Endodermal cell (in vitro differentiated cells): ENCODE measurements around the gene TMEM39B. TPM values are rescaled to one million over a fixed set of nuclear protein-coding genes. Genes with fewer than 3 reads are reported as not detected.
"Not testable (repeated sequence)": the region's sequence is repeated elsewhere in the genome, so short reads cannot be mapped to it uniquely, and the experiment has no call there.

Experiments
- DNase-seq: peaks from one replicate; pipeline ENCODE4 v3.0.0-alpha.2; 2017
- H3K27ac ChIP-seq: 2 replicates; pipeline ENCODE4 v1.5.1; 2013; ENCODE audit warnings: mild to moderate bottlenecking, low read depth, low read length, moderate library complexity
- H3K27me3 ChIP-seq: 2 replicates; pipeline ENCODE4 v1.6.1; 2013; ENCODE audit warnings: mild to moderate bottlenecking, low read length, moderate library complexity; ENCODE audit not compliant: insufficient read depth, control insufficient read depth, poor library complexity, severe bottlenecking
- H3K36me3 ChIP-seq: 2 replicates; pipeline ENCODE4 v1.7.0; 2013; ENCODE audit warnings: mild to moderate bottlenecking, low read length, moderate library complexity; ENCODE audit not compliant: control insufficient read depth, insufficient read depth
- H3K4me1 ChIP-seq: one replicate; pipeline ENCODE4 v1.7.0; 2013; ENCODE audit warnings: low read length; ENCODE audit not compliant: control insufficient read depth, insufficient read depth
- H3K4me3 ChIP-seq: 2 replicates; pipeline ENCODE4 v1.5.1; 2013; ENCODE audit warnings: mild to moderate bottlenecking, low read length, moderate library complexity
- H3K9ac ChIP-seq: 2 replicates; pipeline ENCODE4 v1.6.1; 2013; ENCODE audit warnings: mild to moderate bottlenecking, low read length, moderate library complexity; ENCODE audit not compliant: poor library complexity, severe bottlenecking; ENCODE audit errors: extremely low read depth
- H3K9me3 ChIP-seq: 2 replicates; pipeline ENCODE4 v1.6.1; 2013; ENCODE audit warnings: mild to moderate bottlenecking, low read length, moderate library complexity; ENCODE audit not compliant: control insufficient read depth
- H3K27ac Mint-ChIP-seq: 2 replicates; pipeline ENCODE4 v1.8.0; 2020; ENCODE audit warnings: mixed read lengths
- H3K27me3 Mint-ChIP-seq: 2 replicates; pipeline ENCODE4 v1.8.0; 2021; ENCODE audit warnings: mild to moderate bottlenecking, mixed read lengths; ENCODE audit not compliant: insufficient read depth
- H3K36me3 Mint-ChIP-seq: 2 replicates; pipeline ENCODE4 v1.8.0; 2020; ENCODE audit warnings: low read depth, mixed read lengths
- H3K4me1 Mint-ChIP-seq: 2 replicates; pipeline ENCODE4 v1.8.0; 2020; ENCODE audit warnings: mixed read lengths
- H3K4me3 Mint-ChIP-seq: 2 replicates; pipeline ENCODE4 v1.8.0; 2020; ENCODE audit warnings: mild to moderate bottlenecking, moderate library complexity, mixed read lengths
- H3K9me3 Mint-ChIP-seq: 2 replicates; pipeline ENCODE4 v1.8.0; 2020; ENCODE audit warnings: mild to moderate bottlenecking, mixed read lengths
- WGBS, 2 experiments: methylation state at CpG; one replicate each; pipeline versions ENCODE4 v1.1.5 to v1.1.7; 2013; ENCODE audit warnings: missing lambda C conversion rate in 2 of 2, mixed read lengths in 1 of 2; ENCODE audit not compliant: insufficient coverage in 1 of 2, insufficient read length in 1 of 2; 5-methylcytosine and 5-hydroxymethylcytosine counted together
- total RNA-seq, 2 donors: library from RNA; stranded (reverse); fragmentation: NEBNext Ultra II Directional in 1 of 2; extraction: Animal tissue kit (Norgen Biotek cat#: 25700) in 1 of 2; gene quantifications; 2 replicates in 1 of 2; 3 replicates in 1 of 2; pipeline ENCODE4 v1.2.1, GENCODE V29; 2021
- TF ChIP-seq, protein P1 (sequence below): fragments of 200-600 bp; sonication (generic); conservative IDR thresholded peaks from 2 replicates; pipeline ENCODE4 v1.5.0; 2021; ENCODE audit warnings: antibody characterized with exemption, mild to moderate bottlenecking

Gene TMEM39B
- total RNA-seq, 2 donors from 2014 or later = 11.0 to 20.3 TPM

DNA sequence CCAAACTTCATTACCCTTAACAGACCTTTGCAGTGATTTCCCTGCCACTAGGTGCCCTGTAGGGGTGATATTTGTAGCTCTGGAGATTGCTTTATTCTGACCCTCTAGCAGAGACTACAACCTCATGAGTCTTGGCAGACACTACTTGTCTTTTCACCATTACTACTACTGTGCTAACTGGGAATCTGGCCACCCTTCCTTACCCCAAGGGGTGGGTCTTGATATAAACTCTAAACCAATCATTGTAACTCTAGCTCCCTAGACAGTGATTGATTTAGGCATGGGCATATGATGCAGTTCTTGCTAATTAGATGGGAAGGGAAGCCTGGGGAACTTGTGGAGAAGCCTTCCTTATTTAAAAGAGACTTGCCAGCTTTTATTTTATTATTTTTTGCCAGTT lies 39.0 kb downstream of the TMEM39B start:
- peaks cover 5% of the 10 kb centered on the region for H3K4me1 Mint-ChIP-seq
- Histone ChIP-seq H3K4me1 (no peaks in the 10 kb centered on the region), H3K9me3 (no peaks in the 10 kb centered on the region), H3K36me3 (peaks cover 16% of the 10 kb centered on the region), H3K27me3 (no peaks in the 10 kb centered on the region), H3K4me3 (no peak overlapping the region), H3K9ac (no peak overlapping the region), H3K27ac (no peak overlapping the region)
- no peaks in the 10 kb centered on the region for H3K9me3 Mint-ChIP-seq
- H3K27me3 Mint-ChIP-seq = no peaks in the 10 kb centered on the region
- no peak overlapping the region for H3K27ac Mint-ChIP-seq
- no peak for DNase-seq
- TF ChIP-seq, protein P1, sequence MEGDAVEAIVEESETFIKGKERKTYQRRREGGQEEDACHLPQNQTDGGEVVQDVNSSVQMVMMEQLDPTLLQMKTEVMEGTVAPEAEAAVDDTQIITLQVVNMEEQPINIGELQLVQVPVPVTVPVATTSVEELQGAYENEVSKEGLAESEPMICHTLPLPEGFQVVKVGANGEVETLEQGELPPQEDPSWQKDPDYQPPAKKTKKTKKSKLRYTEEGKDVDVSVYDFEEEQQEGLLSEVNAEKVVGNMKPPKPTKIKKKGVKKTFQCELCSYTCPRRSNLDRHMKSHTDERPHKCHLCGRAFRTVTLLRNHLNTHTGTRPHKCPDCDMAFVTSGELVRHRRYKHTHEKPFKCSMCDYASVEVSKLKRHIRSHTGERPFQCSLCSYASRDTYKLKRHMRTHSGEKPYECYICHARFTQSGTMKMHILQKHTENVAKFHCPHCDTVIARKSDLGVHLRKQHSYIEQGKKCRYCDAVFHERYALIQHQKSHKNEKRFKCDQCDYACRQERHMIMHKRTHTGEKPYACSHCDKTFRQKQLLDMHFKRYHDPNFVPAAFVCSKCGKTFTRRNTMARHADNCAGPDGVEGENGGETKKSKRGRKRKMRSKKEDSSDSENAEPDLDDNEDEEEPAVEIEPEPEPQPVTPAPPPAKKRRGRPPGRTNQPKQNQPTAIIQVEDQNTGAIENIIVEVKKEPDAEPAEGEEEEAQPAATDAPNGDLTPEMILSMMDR = peak; percentile 22
- H3K36me3 Mint-ChIP-seq = peaks cover 20% of the 10 kb centered on the region
- no peak overlapping the region for H3K4me3 Mint-ChIP-seq

DNA sequence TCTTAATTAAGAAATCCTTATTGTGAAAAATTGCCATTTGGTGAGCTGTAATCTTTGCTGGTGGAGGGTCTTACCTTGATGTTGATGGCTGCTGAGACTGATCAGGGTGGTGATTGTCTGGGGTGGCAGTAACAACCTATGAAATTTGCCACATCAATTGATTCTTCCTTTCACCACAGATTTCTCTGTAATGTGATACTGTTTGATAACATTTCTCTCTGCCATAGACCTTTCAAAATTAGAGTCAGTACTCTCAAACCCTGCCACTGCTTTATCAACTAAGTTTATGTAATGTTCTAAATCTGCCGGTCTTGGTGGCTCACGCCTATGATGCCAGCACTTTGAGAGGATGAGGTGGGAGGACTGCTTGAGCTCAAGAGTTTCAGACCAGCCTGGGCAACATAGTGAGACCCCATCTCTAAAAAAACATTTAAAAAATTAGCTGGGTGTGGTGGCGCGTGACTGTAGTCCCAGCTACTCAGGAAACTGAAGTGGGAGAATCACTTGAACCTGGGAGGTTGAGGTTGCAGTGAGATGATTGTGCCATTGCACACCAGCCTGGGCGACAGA lies 40.2 kb downstream of the TMEM39B start:
- 94% methylated on average over 4 to 5 of the region's 5 CpGs for WGBS, 2 experiments
- no peaks in the 10 kb centered on the region for H3K27me3 Mint-ChIP-seq

DNA sequence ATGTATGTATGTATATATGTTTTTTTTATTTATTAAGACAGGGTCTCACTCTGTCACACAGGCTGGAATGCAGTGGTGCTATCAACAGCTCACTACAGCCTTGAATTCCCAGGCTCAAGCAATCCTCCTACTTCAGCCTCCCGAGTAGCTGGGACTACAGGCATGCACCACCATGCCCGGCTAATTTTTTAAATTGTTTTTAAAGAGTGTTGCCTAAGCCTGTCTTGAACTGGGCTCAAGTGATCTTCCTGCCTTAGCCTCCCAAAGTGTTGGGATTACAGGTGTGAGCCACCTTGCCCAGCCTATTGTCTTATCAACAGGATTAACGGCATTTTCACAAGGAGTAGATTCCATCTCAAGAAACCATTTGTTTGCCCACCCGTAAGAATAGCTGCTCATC lies 40.7 kb downstream of the TMEM39B start:
- WGBS, 2 experiments = 83 to 93% methylated on average over 3 to 4 of the region's 4 CpGs
- H3K4me3 ChIP-seq, H3K4me1 ChIP-seq, H3K27me3 ChIP-seq, H3K4me1 Mint-ChIP-seq, H3K9me3 Mint-ChIP-seq, H3K4me3 Mint-ChIP-seq, H3K9me3 ChIP-seq, H3K27ac Mint-ChIP-seq, DNase-seq, H3K9ac ChIP-seq, H3K27ac ChIP-seq, H3K27me3 Mint-ChIP-seq: not testable (repeated sequence)
- peaks cover 21% of the 10 kb centered on the region for H3K36me3 Mint-ChIP-seq
- peaks cover 18% of the 10 kb centered on the region for H3K36me3 ChIP-seq

More for the DNA sequence above, 40.2 kb downstream of the TMEM39B start:
- Mint-ChIP-seq H3K36me3 (peaks cover 21% of the 10 kb centered on the region), H3K4me1 (peaks cover 5% of the 10 kb centered on the region), H3K27ac (no peak overlapping the region), H3K4me3 (no peak overlapping the region), H3K9me3 (no peaks in the 10 kb centered on the region)
- Histone ChIP-seq H3K4me3 (no peak overlapping the region), H3K27ac (no peak overlapping the region), H3K9me3 (no peaks in the 10 kb centered on the region), H3K27me3 (no peaks in the 10 kb centered on the region), H3K9ac (no peak overlapping the region), H3K36me3 (peaks cover 18% of the 10 kb centered on the region), H3K4me1 (no peaks in the 10 kb centered on the region)
- TF ChIP-seq, protein P1 = no peak
- DNase-seq = no peak

DNA sequence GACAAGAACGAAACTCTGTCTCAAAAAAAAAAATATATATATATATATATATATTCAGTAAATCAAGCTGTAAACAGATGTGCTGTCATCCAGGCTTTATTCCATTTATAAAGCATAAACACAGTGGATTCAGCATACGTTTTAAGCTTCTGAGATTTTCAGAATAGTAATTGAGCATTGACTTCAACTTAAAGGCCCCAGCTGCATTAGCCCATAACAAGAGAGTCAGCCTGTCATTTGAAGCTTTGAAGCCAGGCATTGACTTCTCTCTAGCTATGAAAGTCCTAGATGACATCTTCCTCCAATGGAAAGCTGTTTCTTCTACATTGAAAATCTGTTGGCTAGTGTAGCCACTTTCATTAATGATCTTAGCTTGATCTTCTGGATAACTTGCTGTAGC lies 41.7 kb downstream of the TMEM39B start:
- peaks cover 18% of the 10 kb centered on the region for H3K36me3 ChIP-seq
- Mint-ChIP-seq H3K4me3 (no peak overlapping the region), H3K9me3 (no peaks in the 10 kb centered on the region), H3K27ac (no peak overlapping the region), H3K27me3 (no peaks in the 10 kb centered on the region), H3K4me1 (peaks cover 5% of the 10 kb centered on the region), H3K36me3 (peaks cover 19% of the 10 kb centered on the region)
- TF ChIP-seq, protein P1 = no peak
- no peak overlapping the region for H3K4me3 ChIP-seq
- DNase-seq = no peak
- no peaks in the 10 kb centered on the region for H3K27me3 ChIP-seq
- no peaks in the 10 kb centered on the region for H3K9me3 ChIP-seq
- no peaks in the 10 kb centered on the region for H3K4me1 ChIP-seq
- no peak overlapping the region for H3K27ac ChIP-seq
- no peak overlapping the region for H3K9ac ChIP-seq
- WGBS, 2 experiments = 84 to 89% methylated on average over 1 of the region's 2 CpGs
